ENCODE results near the gene KRT77. TPM values are rescaled to one million over a fixed set of nuclear protein-coding genes. Genes with fewer than 3 reads are reported as not detected.

The KRT77 gene
- total RNA-seq, 4 donors from 2014 or later = not detected

DNA sequence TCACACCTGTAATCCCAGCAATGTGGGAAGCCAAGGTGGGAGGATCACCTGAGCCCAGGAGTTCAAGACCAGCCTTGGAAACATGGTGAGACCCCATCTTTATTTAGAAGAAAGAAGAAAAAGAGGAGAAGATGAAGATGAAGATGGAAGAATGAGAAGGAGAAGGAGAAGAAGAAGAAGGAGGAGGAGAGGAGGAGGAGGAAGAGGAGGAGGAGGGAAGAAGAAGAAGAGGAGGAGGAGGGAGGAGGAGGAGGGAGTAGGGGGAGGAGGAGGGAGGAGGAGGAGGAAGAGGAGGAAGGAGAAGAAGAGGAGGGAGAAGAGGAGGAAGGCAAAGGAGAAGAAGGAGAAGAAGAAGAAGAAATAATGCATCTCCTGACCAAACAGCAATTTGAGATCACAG, 14.1 kb downstream of the KRT77 start:
- no peaks in the 10 kb centered on the region for H3K36me3 ChIP-seq
- H3K27me3 ChIP-seq = peaks cover 77% of the 10 kb centered on the region
- H3K27ac ChIP-seq = no peak overlapping the region
- H3K9me3 ChIP-seq = no peaks in the 10 kb centered on the region
- peaks cover 0 to 19% (median 9%) of the 10 kb centered on the region in 3 donors for H3K4me1 ChIP-seq
- no peak overlapping the region for H3K4me3 ChIP-seq
- no peak for ATAC-seq
- TF ChIP-seq POLR2AphosphoS5 (IDR thresholded peaks at IDR 0.05) = no peak
- TF ChIP-seq POLR2A (IDR thresholded peaks at IDR 0.05) = no peak
- TF ChIP-seq, protein P1, sequence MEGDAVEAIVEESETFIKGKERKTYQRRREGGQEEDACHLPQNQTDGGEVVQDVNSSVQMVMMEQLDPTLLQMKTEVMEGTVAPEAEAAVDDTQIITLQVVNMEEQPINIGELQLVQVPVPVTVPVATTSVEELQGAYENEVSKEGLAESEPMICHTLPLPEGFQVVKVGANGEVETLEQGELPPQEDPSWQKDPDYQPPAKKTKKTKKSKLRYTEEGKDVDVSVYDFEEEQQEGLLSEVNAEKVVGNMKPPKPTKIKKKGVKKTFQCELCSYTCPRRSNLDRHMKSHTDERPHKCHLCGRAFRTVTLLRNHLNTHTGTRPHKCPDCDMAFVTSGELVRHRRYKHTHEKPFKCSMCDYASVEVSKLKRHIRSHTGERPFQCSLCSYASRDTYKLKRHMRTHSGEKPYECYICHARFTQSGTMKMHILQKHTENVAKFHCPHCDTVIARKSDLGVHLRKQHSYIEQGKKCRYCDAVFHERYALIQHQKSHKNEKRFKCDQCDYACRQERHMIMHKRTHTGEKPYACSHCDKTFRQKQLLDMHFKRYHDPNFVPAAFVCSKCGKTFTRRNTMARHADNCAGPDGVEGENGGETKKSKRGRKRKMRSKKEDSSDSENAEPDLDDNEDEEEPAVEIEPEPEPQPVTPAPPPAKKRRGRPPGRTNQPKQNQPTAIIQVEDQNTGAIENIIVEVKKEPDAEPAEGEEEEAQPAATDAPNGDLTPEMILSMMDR (IDR thresholded peaks at IDR 0.05) = no peak
- TF ChIP-seq EP300 (IDR thresholded peaks at IDR 0.05) = no peak

DNA sequence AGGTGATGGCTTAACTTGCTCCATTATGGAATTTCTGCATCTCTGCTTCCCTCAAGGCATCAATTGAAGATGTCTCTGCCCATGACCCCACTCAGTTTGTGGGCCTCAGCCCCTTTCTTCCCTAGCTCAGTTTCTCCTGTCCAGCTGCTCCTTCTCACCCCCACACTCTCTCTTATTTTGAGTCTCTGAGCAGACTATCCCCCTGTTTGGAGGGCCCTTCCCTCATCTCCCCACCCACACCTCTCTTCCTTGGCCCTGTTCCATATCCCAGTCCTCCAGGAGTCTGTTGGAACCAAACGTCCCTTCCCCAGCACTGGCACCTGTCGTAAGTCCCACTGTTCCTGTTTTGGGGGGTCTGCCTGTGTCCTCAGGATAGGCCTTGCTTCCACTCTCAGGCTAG, 14.8 kb downstream of the KRT77 start:
- 54 to 93% methylated on average over 2 of the region's 2 CpGs for WGBS, 2 donors (ENCODE audit: low coverage in 1 of 2)
- Histone ChIP-seq H3K27ac (no peak overlapping the region), H3K4me1 (peaks cover 0 to 19% (median 9%) of the 10 kb centered on the region in 3 donors), H3K9me3 (no peaks in the 10 kb centered on the region), H3K4me3 (no peak overlapping the region), H3K36me3 (no peaks in the 10 kb centered on the region), H3K27me3 (peaks cover 79% of the 10 kb centered on the region)
- ATAC-seq = no peak
- no peak for TF ChIP-seq EP300 (IDR thresholded peaks at IDR 0.05)
- TF ChIP-seq, protein P1 (IDR thresholded peaks at IDR 0.05) = no peak
- no peak for TF ChIP-seq POLR2AphosphoS5 (IDR thresholded peaks at IDR 0.05)
- TF ChIP-seq POLR2A (IDR thresholded peaks at IDR 0.05) = no peak

DNA sequence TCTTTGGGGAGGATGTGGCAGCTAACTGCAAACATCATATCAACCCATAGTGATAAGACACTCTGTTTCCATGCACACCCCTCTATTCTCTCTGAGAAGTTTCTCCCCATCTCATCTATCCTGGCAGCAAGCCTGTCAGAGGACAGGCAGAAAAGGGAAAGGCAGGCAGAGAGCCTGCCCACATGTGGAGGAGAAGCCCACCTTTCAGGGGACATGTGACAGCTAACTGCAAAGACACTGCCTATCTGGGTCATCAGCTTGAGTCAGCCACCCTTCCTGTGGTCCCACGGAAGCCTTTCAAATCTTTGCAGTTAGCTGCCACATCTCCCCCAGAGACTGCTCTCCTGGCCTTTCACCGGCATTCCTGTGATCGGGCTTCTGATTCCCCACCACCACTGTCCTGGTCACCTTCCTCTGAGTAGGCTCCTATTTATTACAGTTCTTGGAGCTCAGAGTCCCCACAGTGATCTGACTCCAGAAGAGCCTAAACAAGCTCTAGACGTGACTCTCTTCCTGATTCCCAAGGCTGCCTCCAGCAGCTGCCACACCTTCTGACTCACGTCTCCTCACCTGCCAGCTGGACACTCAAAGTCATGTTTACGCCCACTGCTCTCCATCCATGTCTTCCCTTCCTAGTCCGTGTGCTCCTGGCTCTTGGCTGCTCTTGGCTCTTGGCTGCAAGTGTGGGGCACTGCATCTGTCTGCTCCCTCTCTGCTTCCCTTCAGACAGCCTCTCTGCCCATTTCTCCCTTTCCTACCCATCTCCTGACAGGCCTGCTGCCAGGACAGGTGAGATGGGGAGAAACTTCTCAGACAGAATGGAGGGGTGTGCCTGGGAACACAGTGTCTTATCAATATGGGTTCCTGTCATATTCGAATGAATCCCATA, 15.6 kb downstream of the KRT77 start:
- Histone ChIP-seq H3K9me3 (no peaks in the 10 kb centered on the region), H3K27ac (no peak overlapping the region), H3K4me3 (no peak overlapping the region), H3K27me3 (peaks cover 74% of the 10 kb centered on the region), H3K36me3 (no peaks in the 10 kb centered on the region), H3K4me1 (peaks cover 0 to 19% (median 9%) of the 10 kb centered on the region in 3 donors)
- 70 to 71% methylated on average over 7 to 8 of the region's 8 CpGs for WGBS, 2 donors (ENCODE audit: low coverage in 1 of 2)
- ATAC-seq = no peak
- TF ChIP-seq POLR2AphosphoS5 (IDR thresholded peaks at IDR 0.05) = no peak
- TF ChIP-seq, protein P1 (IDR thresholded peaks at IDR 0.05) = no peak
- TF ChIP-seq EP300 (IDR thresholded peaks at IDR 0.05) = no peak
- TF ChIP-seq POLR2A (IDR thresholded peaks at IDR 0.05) = no peak

DNA sequence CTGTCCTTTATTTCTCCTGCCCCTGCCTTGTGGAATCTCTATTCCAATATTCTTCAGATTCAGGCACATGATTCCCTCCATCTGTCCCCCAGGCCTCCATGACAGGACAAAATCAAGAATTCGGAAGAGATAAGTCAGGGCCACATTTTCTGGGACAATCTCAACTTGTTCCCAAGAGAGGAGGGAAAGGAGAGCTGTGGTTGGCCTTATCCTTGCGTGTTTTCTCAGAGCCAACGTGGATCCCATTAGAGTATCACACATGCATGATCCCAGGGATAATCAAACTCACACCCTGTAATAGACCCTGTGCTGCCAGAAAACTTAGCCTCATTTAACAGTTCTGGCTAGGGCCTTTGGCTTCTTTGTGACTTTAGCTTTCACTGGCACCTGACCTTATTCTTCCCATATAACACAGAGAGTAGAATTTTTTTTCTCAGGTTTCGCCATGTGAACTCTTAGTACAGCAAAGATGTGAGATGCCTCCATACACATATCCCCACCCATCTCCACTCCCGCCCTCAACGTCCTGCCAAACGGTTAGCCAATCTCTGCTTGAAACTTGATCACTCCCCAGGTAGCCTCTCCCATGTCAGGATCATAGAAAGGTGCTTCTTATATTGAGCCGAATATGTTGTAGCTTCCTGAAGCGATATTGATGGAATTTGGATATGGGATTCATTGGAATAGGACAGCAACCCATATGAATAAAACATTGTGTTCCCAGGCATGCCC, 16.4 kb downstream of the KRT77 start:
- H3K27ac ChIP-seq = no peak overlapping the region
- peaks cover 0 to 19% (median 9%) of the 10 kb centered on the region in 3 donors for H3K4me1 ChIP-seq
- no peak for TF ChIP-seq EP300 (IDR thresholded peaks at IDR 0.05)
- no peak for TF ChIP-seq POLR2A (IDR thresholded peaks at IDR 0.05)
- TF ChIP-seq, protein P1 (IDR thresholded peaks at IDR 0.05) = no peak
- no peak for TF ChIP-seq POLR2AphosphoS5 (IDR thresholded peaks at IDR 0.05)
- 76 to 90% methylated on average over 2 to 8 of the region's 9 CpGs for WGBS, 2 donors (ENCODE audit: low coverage in 1 of 2)
- H3K27me3 ChIP-seq = peaks cover 66% of the 10 kb centered on the region
- H3K4me3 ChIP-seq = no peak overlapping the region
- no peaks in the 10 kb centered on the region for H3K9me3 ChIP-seq
- no peak for ATAC-seq
- no peaks in the 10 kb centered on the region for H3K36me3 ChIP-seq

Measured in gastroesophageal sphincter (tissue), 4 donors.